ENCODE data around the gene ANKRD18A. TPM values are rescaled to one million over a fixed set of nuclear protein-coding genes. Genes with fewer than 3 reads are reported as not detected.
"Not testable (repeated sequence)": the region's sequence is repeated elsewhere in the genome, so short reads cannot be mapped to it uniquely, and the experiment has no call there.

Gene ANKRD18A
- total RNA-seq, 2 donors from 2014 or later: 5.3 to 8.0 TPM

GRCh38 chr9:38619556-38620447, 594 bp downstream of the ANKRD18A start:
- H3K27ac ChIP-seq (ENCODE audit: low read depth, low read length): no peak overlapping the region
- peaks cover 6% of the 10 kb centered on the region for H3K4me1 Mint-ChIP-seq
- peak overlapping the region; percentile 56 for H3K27ac Mint-ChIP-seq
- peak; percentile 76 for DNase-seq
- H3K9ac ChIP-seq (ENCODE audit: extremely low read depth, low read length, poor library complexity, severe bottlenecking): peak overlapping the region; percentile 55
- TF ChIP-seq CTCF (conservative IDR thresholded peaks at IDR 0.05): no peak
- WGBS, 2 experiments (ENCODE audit: insufficient coverage in 1 of 2, insufficient read length in 1 of 2): 3 to 34% methylated on average over 5 to 54 of the region's 58 CpGs
- peaks cover 12% of the 10 kb centered on the region for H3K9me3 ChIP-seq (ENCODE audit: control insufficient read depth, low read length)
- H3K36me3 ChIP-seq (ENCODE audit: control insufficient read depth, insufficient read depth, low read length): no peaks in the 10 kb centered on the region
- peaks cover 43% of the 10 kb centered on the region for H3K27me3 Mint-ChIP-seq (ENCODE audit: insufficient read depth)
- H3K4me3 Mint-ChIP-seq: peak overlapping the region; percentile 75
- peaks cover 9% of the 10 kb centered on the region for H3K9me3 Mint-ChIP-seq
- peak overlapping the region; percentile 80 for H3K4me3 ChIP-seq (ENCODE audit: low read length)
- peaks cover 2% of the 10 kb centered on the region for H3K36me3 Mint-ChIP-seq (ENCODE audit: low read depth)
- peaks cover 21% of the 10 kb centered on the region for H3K27me3 ChIP-seq (ENCODE audit: control insufficient read depth, insufficient read depth, low read length, poor library complexity, severe bottlenecking)
- no peaks in the 10 kb centered on the region for H3K4me1 ChIP-seq (ENCODE audit: control insufficient read depth, insufficient read depth, low read length)

- not testable (repeated sequence) for DNase-seq; H3K27ac Mint-ChIP-seq; H3K27me3 ChIP-seq (ENCODE audit: control insufficient read depth, insufficient read depth, low read length, poor library complexity, severe bottlenecking); H3K27ac ChIP-seq (ENCODE audit: low read depth, low read length); H3K4me1 Mint-ChIP-seq; H3K36me3 ChIP-seq (ENCODE audit: control insufficient read depth, insufficient read depth, low read length); H3K9me3 ChIP-seq (ENCODE audit: control insufficient read depth, low read length); H3K4me3 ChIP-seq (ENCODE audit: low read length); H3K4me3 Mint-ChIP-seq; H3K9me3 Mint-ChIP-seq; H3K4me1 ChIP-seq (ENCODE audit: control insufficient read depth, insufficient read depth, low read length); H3K9ac ChIP-seq (ENCODE audit: extremely low read depth, low read length, poor library complexity, severe bottlenecking); H3K36me3 Mint-ChIP-seq (ENCODE audit: low read depth); H3K27me3 Mint-ChIP-seq (ENCODE audit: insufficient read depth)
- WGBS, 2 experiments (ENCODE audit: insufficient coverage in 1 of 2, insufficient read length in 1 of 2): 85% methylated on average over 1 of the region's 2 CpGs; no CpG with 5 or more reads in 1 of the 2 experiments
These were observed 22.2 kb downstream of the ANKRD18A start for GRCh38 chr9:38598029-38598745.

DNA sequence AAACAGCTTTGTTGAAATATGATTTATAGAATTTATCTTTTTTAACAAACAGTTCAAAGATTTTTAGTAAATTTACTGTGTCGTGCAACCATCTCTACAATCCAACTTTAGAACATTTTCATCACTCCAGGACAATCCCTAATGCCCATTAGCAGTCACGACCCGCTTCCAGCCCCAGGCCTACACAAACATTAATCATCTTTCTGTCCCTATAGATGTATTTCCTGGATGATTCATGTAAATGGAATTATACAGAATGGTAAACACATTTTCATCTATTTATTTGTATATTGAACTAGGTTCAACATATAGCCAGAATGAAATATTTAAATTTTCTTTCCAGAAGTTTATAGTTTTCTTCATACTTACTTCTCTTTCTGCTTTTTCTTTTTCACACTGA, 25.3 kb downstream of the ANKRD18A start:
- not testable (repeated sequence) for H3K4me1 Mint-ChIP-seq; H3K27me3 Mint-ChIP-seq (ENCODE audit: insufficient read depth); H3K36me3 Mint-ChIP-seq (ENCODE audit: low read depth); H3K9me3 Mint-ChIP-seq; H3K4me3 ChIP-seq (ENCODE audit: low read length); H3K27me3 ChIP-seq (ENCODE audit: control insufficient read depth, insufficient read depth, low read length, poor library complexity, severe bottlenecking); H3K36me3 ChIP-seq (ENCODE audit: control insufficient read depth, insufficient read depth, low read length); H3K27ac ChIP-seq (ENCODE audit: low read depth, low read length); H3K9ac ChIP-seq (ENCODE audit: extremely low read depth, low read length, poor library complexity, severe bottlenecking); DNase-seq; H3K9me3 ChIP-seq (ENCODE audit: control insufficient read depth, low read length); H3K4me1 ChIP-seq (ENCODE audit: control insufficient read depth, insufficient read depth, low read length); H3K4me3 Mint-ChIP-seq; H3K27ac Mint-ChIP-seq
- no CpG with 5 or more reads among the region's 3 CpGs for WGBS, 2 experiments (ENCODE audit: insufficient coverage in 1 of 2, insufficient read length in 1 of 2)

- H3K27me3 ChIP-seq (ENCODE audit: control insufficient read depth, insufficient read depth, low read length, poor library complexity, severe bottlenecking); H3K9ac ChIP-seq (ENCODE audit: extremely low read depth, low read length, poor library complexity, severe bottlenecking); H3K9me3 ChIP-seq (ENCODE audit: control insufficient read depth, low read length); H3K27ac Mint-ChIP-seq; H3K4me1 ChIP-seq (ENCODE audit: control insufficient read depth, insufficient read depth, low read length); H3K4me3 ChIP-seq (ENCODE audit: low read length); H3K36me3 ChIP-seq (ENCODE audit: control insufficient read depth, insufficient read depth, low read length); H3K27ac ChIP-seq (ENCODE audit: low read depth, low read length); H3K4me3 Mint-ChIP-seq; H3K4me1 Mint-ChIP-seq; H3K9me3 Mint-ChIP-seq; H3K27me3 Mint-ChIP-seq (ENCODE audit: insufficient read depth); DNase-seq; H3K36me3 Mint-ChIP-seq (ENCODE audit: low read depth): not testable (repeated sequence)
- WGBS, 2 experiments (ENCODE audit: insufficient coverage in 1 of 2, insufficient read length in 1 of 2): 88% methylated on average over 6 of the region's 9 CpGs; no CpG with 5 or more reads in 1 of the 2 experiments
These were observed 28.9 kb downstream of the ANKRD18A start for GRCh38 chr9:38591346-38592063.

GRCh38 chr9:38583765-38584164, 36.6 kb downstream of the ANKRD18A start:
- WGBS, 2 experiments (ENCODE audit: insufficient coverage in 1 of 2, insufficient read length in 1 of 2): 79% methylated on average over 3 of the region's 3 CpGs; no CpG with 5 or more reads in 1 of the 2 experiments
- not testable (repeated sequence) for H3K9me3 Mint-ChIP-seq; H3K36me3 ChIP-seq (ENCODE audit: control insufficient read depth, insufficient read depth, low read length); H3K4me1 ChIP-seq (ENCODE audit: control insufficient read depth, insufficient read depth, low read length); H3K27me3 Mint-ChIP-seq (ENCODE audit: insufficient read depth); H3K4me3 Mint-ChIP-seq; H3K27me3 ChIP-seq (ENCODE audit: control insufficient read depth, insufficient read depth, low read length, poor library complexity, severe bottlenecking); H3K9ac ChIP-seq (ENCODE audit: extremely low read depth, low read length, poor library complexity, severe bottlenecking); H3K4me1 Mint-ChIP-seq; H3K36me3 Mint-ChIP-seq (ENCODE audit: low read depth); H3K4me3 ChIP-seq (ENCODE audit: low read length); H3K9me3 ChIP-seq (ENCODE audit: control insufficient read depth, low read length); H3K27ac Mint-ChIP-seq; H3K27ac ChIP-seq (ENCODE audit: low read depth, low read length)
- peak; percentile 76 for DNase-seq

DNA sequence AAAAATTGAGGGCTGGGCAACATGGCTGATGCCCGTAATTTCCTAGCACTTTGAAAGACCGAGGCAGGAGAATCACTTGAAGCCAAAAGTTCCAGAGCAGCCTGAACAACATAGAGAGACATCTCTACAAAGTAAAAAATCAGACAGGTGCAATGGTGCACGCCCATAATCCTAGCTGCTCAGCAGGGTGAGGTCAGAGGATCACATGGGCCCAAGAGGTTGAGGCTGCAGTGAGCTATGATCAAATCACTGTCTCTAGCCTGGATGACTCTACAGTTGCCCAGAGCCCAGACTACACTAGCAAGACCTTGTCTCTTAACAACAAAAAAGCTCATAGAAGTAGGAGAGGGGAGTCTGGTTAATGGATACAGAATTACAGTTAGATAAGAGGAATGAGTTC, 40.3 kb downstream of the ANKRD18A start:
- not testable (repeated sequence) for H3K4me3 ChIP-seq (ENCODE audit: low read length); H3K9me3 ChIP-seq (ENCODE audit: control insufficient read depth, low read length); DNase-seq; H3K4me1 Mint-ChIP-seq; H3K9ac ChIP-seq (ENCODE audit: extremely low read depth, low read length, poor library complexity, severe bottlenecking); H3K27ac ChIP-seq (ENCODE audit: low read depth, low read length); H3K9me3 Mint-ChIP-seq; H3K36me3 Mint-ChIP-seq (ENCODE audit: low read depth); H3K27me3 ChIP-seq (ENCODE audit: control insufficient read depth, insufficient read depth, low read length, poor library complexity, severe bottlenecking); H3K27me3 Mint-ChIP-seq (ENCODE audit: insufficient read depth); H3K4me1 ChIP-seq (ENCODE audit: control insufficient read depth, insufficient read depth, low read length); H3K27ac Mint-ChIP-seq; H3K36me3 ChIP-seq (ENCODE audit: control insufficient read depth, insufficient read depth, low read length); H3K4me3 Mint-ChIP-seq
- 97% methylated on average over 3 of the region's 3 CpGs; no CpG with 5 or more reads in 1 of the 2 experiments for WGBS, 2 experiments (ENCODE audit: insufficient coverage in 1 of 2, insufficient read length in 1 of 2)
